ENCODE results near the gene PRDM8.

DNA sequence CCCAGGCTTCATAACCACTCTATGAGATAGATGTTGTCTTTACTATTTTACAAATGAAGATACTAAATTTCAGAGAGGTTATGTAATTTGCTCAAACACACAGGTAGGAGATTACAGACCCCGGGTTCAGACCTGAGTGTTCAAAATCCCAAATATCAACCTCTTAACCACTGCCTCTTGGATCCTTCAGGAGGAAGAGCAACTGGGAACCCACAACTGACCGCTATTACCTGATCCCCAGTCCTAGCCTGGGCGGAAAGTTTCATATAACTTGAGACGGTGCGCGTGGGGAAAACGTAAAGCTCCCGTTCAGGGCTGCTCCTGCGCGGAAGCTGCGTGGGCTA lies 8.9 kb upstream of the PRDM8 start:
- TF ChIP-seq, protein P1, sequence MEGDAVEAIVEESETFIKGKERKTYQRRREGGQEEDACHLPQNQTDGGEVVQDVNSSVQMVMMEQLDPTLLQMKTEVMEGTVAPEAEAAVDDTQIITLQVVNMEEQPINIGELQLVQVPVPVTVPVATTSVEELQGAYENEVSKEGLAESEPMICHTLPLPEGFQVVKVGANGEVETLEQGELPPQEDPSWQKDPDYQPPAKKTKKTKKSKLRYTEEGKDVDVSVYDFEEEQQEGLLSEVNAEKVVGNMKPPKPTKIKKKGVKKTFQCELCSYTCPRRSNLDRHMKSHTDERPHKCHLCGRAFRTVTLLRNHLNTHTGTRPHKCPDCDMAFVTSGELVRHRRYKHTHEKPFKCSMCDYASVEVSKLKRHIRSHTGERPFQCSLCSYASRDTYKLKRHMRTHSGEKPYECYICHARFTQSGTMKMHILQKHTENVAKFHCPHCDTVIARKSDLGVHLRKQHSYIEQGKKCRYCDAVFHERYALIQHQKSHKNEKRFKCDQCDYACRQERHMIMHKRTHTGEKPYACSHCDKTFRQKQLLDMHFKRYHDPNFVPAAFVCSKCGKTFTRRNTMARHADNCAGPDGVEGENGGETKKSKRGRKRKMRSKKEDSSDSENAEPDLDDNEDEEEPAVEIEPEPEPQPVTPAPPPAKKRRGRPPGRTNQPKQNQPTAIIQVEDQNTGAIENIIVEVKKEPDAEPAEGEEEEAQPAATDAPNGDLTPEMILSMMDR (conservative IDR thresholded peaks at IDR 0.05; ENCODE audit: low read depth, low read length) = no peak
- TF ChIP-seq EZH2 (IDR thresholded peaks at IDR 0.05; ENCODE audit: borderline replicate concordance, low read depth, low read length, poor library complexity, severe bottlenecking) = no peak

Measured in A673 (cell line).